HEK293T (cell line): ENCODE data around the gene RNASE7.

ENCODE experiments used
- ARNT ChIP-seq: fragments of 450-650 bp; IDR thresholded peaks from 2 replicates; pipeline ENCODE4 v1.6.1; 2017; ENCODE audit warnings: mild to moderate bottlenecking
- BHLHE40 ChIP-seq: fragments of 450-650 bp; IDR thresholded peaks from 2 replicates; pipeline ENCODE4 v1.6.1; 2016; ENCODE audit warnings: mild to moderate bottlenecking, moderate library complexity, borderline replicate concordance
- CTBP1 ChIP-seq: fragments of 450-650 bp; IDR thresholded peaks from 2 replicates; pipeline ENCODE4 v1.6.1; 2016; ENCODE audit warnings: borderline replicate concordance
- ELF4 ChIP-seq: fragments of 450-650 bp; IDR thresholded peaks from 2 replicates; pipeline ENCODE4 v1.6.1; 2017; ENCODE audit warnings: antibody characterized with exemption
- FOXA1 ChIP-seq: fragments of 450-650 bp; IDR thresholded peaks from 2 replicates; pipeline ENCODE4 v1.6.1; 2016; ENCODE audit warnings: mild to moderate bottlenecking
- FOXK2 ChIP-seq: fragments of 450-650 bp; IDR thresholded peaks from 2 replicates; pipeline ENCODE4 v1.6.1; 2016; ENCODE audit warnings: mild to moderate bottlenecking
- FOXM1 ChIP-seq: fragments of 450-650 bp; IDR thresholded peaks from 2 replicates; pipeline ENCODE4 v1.6.1; 2017; ENCODE audit warnings: mild to moderate bottlenecking, borderline replicate concordance
- HDGF ChIP-seq: fragments of 450-650 bp; IDR thresholded peaks from 2 replicates; pipeline ENCODE4 v1.6.1; 2017; ENCODE audit warnings: antibody characterized with exemption, borderline replicate concordance
- LEF1 ChIP-seq: fragments of 450-650 bp; IDR thresholded peaks from 2 replicates; pipeline ENCODE4 v1.6.1; 2017; ENCODE audit warnings: mild to moderate bottlenecking, borderline replicate concordance
- SP1 ChIP-seq: fragments of 450-650 bp; IDR thresholded peaks from 2 replicates; pipeline ENCODE4 v1.6.1; 2017
- SUZ12 ChIP-seq: fragments of 450-650 bp; IDR thresholded peaks from 2 replicates; pipeline ENCODE4 v1.6.1; 2016; ENCODE audit warnings: mild to moderate bottlenecking
- TARDBP ChIP-seq: fragments of 450-650 bp; IDR thresholded peaks from 2 replicates; pipeline ENCODE4 v1.6.1; 2016
- TF ChIP-seq, protein P1 (sequence below): fragments of 450-650 bp; IDR thresholded peaks from 2 replicates; pipeline ENCODE4 v1.6.1; 2016

GRCh38 chr14:21026274-21026987 is 15.7 kb upstream of the RNASE7 start:
- TF ChIP-seq, protein P1, sequence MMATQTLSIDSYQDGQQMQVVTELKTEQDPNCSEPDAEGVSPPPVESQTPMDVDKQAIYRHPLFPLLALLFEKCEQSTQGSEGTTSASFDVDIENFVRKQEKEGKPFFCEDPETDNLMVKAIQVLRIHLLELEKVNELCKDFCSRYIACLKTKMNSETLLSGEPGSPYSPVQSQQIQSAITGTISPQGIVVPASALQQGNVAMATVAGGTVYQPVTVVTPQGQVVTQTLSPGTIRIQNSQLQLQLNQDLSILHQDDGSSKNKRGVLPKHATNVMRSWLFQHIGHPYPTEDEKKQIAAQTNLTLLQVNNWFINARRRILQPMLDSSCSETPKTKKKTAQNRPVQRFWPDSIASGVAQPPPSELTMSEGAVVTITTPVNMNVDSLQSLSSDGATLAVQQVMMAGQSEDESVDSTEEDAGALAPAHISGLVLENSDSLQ: no peak
- TF ChIP-seq SUZ12 (no peak), FOXK2 (no peak), TARDBP (no peak), HDGF (no peak), FOXA1 (no peak), CTBP1 (no peak), SP1 (no peak), LEF1 (no peak), ARNT (no peak), FOXM1 (no peak), BHLHE40 (no peak), ELF4 (no peak)
